Tongue (tissue), 2 donors: ENCODE results near the gene HOXC9. TPM values are rescaled to one million over a fixed set of nuclear protein-coding genes. Genes with fewer than 3 reads are reported as not detected.

Experiments used
- DNase-seq: peaks from one replicate; pipeline ENCODE4 v3.0.0-alpha.2; 2015
- total RNA-seq: library from RNA; depleted of rRNA; stranded (reverse); fragments of >200 nt; gene quantifications from one replicate; pipeline ENCODE4 v1.2.3, GENCODE V29; 2014

The HOXC9 gene
- total RNA-seq, 1 donor from 2014 or later = not detected

- no peak for DNase-seq
These were observed 28.6 kb downstream of the HOXC9 start, which contains the start of gene HOXC6 for GRCh38 chr12:54028314-54029201. TSS of gene HOXC6 (plus strand) at chr12:54028440. CDS start at chr12:54028522, 82 bp downstream.

- no peak for DNase-seq
These were observed 29.8 kb downstream of the HOXC9 start for GRCh38 chr12:54029529-54030441.

GRCh38 chr12:54030442-54030801 lies 30.5 kb downstream of the HOXC9 start:
- no peak for DNase-seq

GRCh38 chr12:54030889-54031471 lies 31.0 kb downstream of the HOXC9 start:
- no peak for DNase-seq

- no peak for DNase-seq
These were observed 31.5 kb downstream of the HOXC9 start for GRCh38 chr12:54031480-54031879.

GRCh38 chr12:54032086-54032619 lies 32.2 kb downstream of the HOXC9 start:
- DNase-seq = no peak

- peak; percentile 84 for DNase-seq
These were observed 32.7 kb downstream of the HOXC9 start, which contains the start of gene HOXC5 for GRCh38 chr12:54032627-54033100. TSS of gene HOXC5 (plus strand) at chr12:54033050. CDS start at chr12:54033123, 73 bp downstream.

- DNase-seq = no peak
These were observed 33.4 kb downstream of the HOXC9 start for GRCh38 chr12:54033106-54033979.

- DNase-seq = no peak
These were observed 34.2 kb downstream of the HOXC9 start for GRCh38 chr12:54033980-54034784.

GRCh38 chr12:54034785-54035310 lies 34.9 kb downstream of the HOXC9 start:
- no peak for DNase-seq

- DNase-seq = no peak
These were observed 35.8 kb downstream of the HOXC9 start for GRCh38 chr12:54035568-54036264.

GRCh38 chr12:54036620-54037359 lies 36.8 kb downstream of the HOXC9 start:
- no peak for DNase-seq

- DNase-seq = no peak
These were observed 37.7 kb downstream of the HOXC9 start for GRCh38 chr12:54037360-54038283.

GRCh38 chr12:54038284-54038870 lies 38.4 kb downstream of the HOXC9 start:
- DNase-seq = no peak

- no peak for DNase-seq
These were observed 39.0 kb downstream of the HOXC9 start for GRCh38 chr12:54038871-54039414.

GRCh38 chr12:54039417-54040147 lies 39.6 kb downstream of the HOXC9 start:
- no peak for DNase-seq
